Neutrophil (primary cell): Measurements from ENCODE around the gene FAM186B.
A peak's percentile ranks its signal among the peaks of the same experiment; 100 is the strongest.

Experiments used
- H3K27ac ChIP-seq: fragments of 200-600 bp; sonication (generic); 2 replicates; pipeline ENCODE4 v1.5.1; 2016; ENCODE audit warnings: mild to moderate bottlenecking, moderate library complexity
- H3K27me3 ChIP-seq: fragments of 200-600 bp; sonication (generic); 2 replicates; pipeline ENCODE4 v1.6.0; 2016; ENCODE audit warnings: mild to moderate bottlenecking
- H3K36me3 ChIP-seq: fragments of 200-600 bp; sonication (generic); 2 replicates; pipeline ENCODE4 v1.5.1; 2017
- H3K4me1 ChIP-seq, 2 experiments: fragments of 200-600 bp in 1 of 2; sonication (generic) in 1 of 2; 1 replicate in 1 of 2; 2 replicates in 1 of 2; pipeline versions ENCODE4 v1.5.1 to v1.6.1; 2013 to 2016; ENCODE audit warnings: low read depth in 1 of 2, low read length in 1 of 2, mild to moderate bottlenecking in 1 of 2, moderate library complexity in 1 of 2; ENCODE audit not compliant: control insufficient read depth in 1 of 2, insufficient read depth in 1 of 2
- H3K4me3 ChIP-seq, 2 experiments: fragments of 200-600 bp in 1 of 2; sonication (generic) in 1 of 2; 1 replicate in 1 of 2; 2 replicates in 1 of 2; pipeline ENCODE4 v1.5.1; 2013 to 2016; ENCODE audit warnings: low read depth in 1 of 2, low read length in 1 of 2, mild to moderate bottlenecking in 1 of 2, moderate library complexity in 1 of 2
- H3K9me3 ChIP-seq: fragments of 200-600 bp; sonication (generic); 2 replicates; pipeline ENCODE4 v1.5.1; 2016
- CTCF ChIP-seq: fragments of 200-600 bp; sonication (generic); IDR thresholded peaks from 2 replicates; pipeline ENCODE4 v1.5.1; 2016; ENCODE audit warnings: antibody characterized with exemption

Gene FAM186B

DNA sequence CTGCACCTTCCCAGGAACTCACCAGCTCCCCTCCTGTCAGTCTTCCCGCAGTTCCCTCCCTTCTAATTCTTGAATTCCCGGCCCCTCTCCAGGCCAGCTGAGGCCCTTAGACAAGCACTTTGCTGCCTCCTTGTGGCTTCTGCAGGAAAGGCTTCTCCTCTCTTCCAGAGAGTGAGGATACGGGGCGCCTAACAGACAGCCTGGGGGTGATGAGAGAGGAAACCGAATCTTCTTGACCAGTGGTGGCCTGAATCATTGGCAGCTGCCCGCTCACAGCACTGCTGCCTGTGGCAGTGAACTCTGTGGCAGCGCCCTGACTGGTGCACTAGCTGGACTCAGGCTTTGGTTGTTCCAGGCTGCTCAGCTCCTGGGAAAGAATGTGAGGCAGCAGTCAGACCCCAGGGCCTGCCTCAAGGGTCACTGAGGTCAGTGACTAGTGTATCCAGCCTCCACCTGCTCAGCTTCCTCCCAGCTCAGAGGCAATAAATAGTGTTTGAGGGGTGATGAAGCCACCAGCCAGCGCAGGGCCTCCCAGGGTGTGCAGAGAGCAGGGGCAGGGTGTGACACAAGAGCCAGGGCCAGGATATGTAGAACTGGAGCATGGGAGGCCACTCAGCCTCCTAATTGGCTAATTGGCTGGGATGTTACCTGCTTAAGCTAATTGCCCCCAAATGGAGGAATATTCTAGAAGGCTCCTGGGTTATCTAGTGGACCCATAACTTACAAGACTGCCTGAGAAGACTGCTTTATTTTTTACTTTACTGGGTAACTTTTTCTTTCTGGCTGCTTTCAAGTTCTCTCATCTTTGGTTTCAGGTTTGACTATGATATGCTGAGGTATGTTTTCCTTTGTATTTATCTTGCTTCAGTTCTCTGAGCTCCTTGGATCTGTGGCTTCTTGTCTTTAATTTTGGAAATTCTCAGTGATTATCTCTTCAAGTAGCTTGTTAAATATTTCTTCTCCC lies 24.6 kb downstream of the FAM186B start:
- Histone ChIP-seq H3K36me3 (no peaks in the 10 kb centered on the region), H3K9me3 (no peaks in the 10 kb centered on the region)

DNA sequence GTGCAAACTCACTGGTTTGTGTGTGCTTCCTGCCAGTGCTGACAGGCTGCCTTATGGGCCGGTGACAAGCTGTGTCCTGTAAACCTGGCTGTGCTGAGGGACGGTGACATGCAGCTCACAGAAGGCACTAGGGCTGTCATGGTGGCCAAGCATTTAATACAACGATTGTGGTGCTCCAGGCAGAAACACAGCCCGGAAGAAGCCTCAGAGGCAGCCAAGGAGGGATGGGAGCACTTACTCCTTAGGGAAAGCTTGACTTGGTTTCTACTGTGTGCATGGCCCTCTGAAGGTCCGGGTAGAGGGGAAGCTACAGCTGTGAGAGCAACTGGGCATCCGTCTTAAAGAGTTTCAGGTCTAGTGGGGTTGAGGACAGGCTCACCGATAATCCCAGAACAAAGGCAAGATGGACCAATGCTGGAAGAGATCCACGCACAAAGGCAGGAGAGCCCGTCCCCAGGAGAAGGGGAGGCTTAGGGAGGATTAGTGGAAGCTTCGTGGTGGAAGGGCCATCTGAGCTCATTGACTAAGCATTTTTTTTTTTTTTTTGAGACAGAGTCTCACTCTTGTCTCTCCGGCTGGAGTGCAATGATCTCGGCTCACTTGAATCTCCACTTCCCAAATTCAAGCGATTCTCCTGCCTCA lies 26.8 kb downstream of the FAM186B start:
- Histone ChIP-seq H3K9me3 (no peaks in the 10 kb centered on the region), H3K27me3 (no peaks in the 10 kb centered on the region), H3K4me3 (no peak overlapping the region), H3K36me3 (no peaks in the 10 kb centered on the region), H3K27ac (no peak overlapping the region), H3K4me1 (no peaks in the 10 kb centered on the region)
- no peak for TF ChIP-seq CTCF

More for the DNA sequence above, 24.6 kb downstream of the FAM186B start:
- no peaks in the 10 kb centered on the region for H3K4me1 ChIP-seq
- no peak overlapping the region for H3K4me3 ChIP-seq
- H3K27ac ChIP-seq, result no peak overlapping the region
- H3K27me3 ChIP-seq, result no peaks in the 10 kb centered on the region
- peak; percentile 33 for TF ChIP-seq CTCF

DNA sequence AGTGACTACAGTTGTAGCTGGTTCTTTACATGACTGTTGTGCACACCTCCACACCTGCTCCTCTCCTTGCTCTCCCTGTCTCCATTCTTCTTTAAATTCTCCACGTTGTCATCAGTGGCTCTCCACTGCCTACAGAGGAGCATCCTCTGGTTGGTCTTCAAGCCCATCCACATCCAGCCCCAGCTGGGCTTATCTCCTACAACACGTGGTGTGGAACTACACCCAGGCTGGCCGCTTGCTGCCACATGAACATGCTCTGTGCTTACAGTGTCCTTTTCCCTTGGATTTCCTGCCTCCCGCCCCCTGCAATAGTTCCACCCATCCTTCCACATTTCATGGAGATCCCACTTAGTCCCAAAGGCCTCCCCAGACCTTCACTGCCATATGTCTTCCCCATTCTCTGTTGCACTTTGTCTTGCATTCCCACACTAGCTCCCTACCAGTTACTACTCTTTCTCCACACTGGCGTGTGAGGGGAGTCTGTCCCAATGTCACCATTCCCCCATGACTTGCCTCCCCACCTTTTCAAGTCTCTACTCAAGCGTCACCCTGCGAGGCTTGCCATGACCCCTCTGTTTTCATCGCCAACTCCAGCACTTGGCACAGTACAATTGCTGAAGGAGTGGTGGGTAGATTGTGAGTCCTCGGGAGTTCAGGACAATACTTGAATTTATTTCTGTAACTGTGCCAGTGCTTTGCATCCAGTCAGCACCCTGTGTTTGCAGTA lies 27.7 kb downstream of the FAM186B start:
- Histone ChIP-seq H3K9me3 (no peaks in the 10 kb centered on the region), H3K4me3 (no peak overlapping the region), H3K27ac (no peak overlapping the region), H3K4me1 (no peaks in the 10 kb centered on the region), H3K36me3 (no peaks in the 10 kb centered on the region), H3K27me3 (no peaks in the 10 kb centered on the region)
- TF ChIP-seq CTCF, result no peak

DNA sequence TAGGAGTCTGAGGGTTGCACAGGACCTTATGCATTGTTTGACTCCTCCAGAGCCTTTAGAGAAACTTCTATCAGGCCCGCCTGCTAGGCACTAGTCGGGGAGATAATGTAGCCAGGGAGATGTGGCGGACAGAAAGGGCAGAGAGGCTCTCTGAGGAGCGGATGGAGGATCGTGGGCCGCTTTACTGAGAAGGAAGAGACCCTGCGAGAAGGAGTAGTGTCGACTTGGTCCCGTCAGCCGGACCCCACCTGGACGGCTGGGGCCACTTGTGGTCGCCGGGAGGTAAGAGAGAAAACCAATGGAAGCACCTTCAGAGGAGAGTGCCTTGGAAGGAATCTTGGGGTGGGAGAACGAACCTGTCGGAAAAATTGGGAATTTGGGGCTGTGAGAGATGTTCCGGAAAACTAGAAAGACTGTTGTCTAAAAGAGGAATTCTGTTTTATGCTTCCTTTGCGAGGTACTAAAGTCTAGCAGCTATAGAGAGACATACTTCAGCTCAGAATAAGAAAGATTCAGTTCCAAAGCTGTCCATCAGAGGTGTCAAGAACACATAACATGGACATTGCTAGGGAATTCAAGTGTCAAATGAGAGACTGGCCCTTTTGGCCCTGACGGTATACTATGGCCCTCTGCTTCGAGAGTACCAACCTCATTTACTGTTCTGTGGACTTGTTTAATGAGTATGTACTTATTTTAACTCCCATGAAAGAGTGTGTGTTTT lies 36.8 kb downstream of the FAM186B start:
- TF ChIP-seq CTCF, result no peak
- Histone ChIP-seq H3K9me3 (no peaks in the 10 kb centered on the region), H3K27me3 (no peaks in the 10 kb centered on the region), H3K36me3 (peaks cover 25% of the 10 kb centered on the region), H3K27ac (peak overlapping the region; percentile 94), H3K4me1 (peaks cover 16 to 21% of the 10 kb centered on the region in 2 experiments), H3K4me3 (peak overlapping the region; percentile 68 to 98)
